Thoracic aorta (tissue), 2 donors: ENCODE data around the gene SLC35C1. TPM values are rescaled to one million over a fixed set of nuclear protein-coding genes. Genes with fewer than 3 reads are reported as not detected.

Experiments
- ATAC-seq: fragments of 150-250 bp; one replicate; pipeline ENCODE4 v1.8.0; 2017; ENCODE audit warnings: low read depth; ENCODE audit not compliant: insufficient number of reproducible peaks, low FRiP score
- DNase-seq: peaks from one replicate; pipeline ENCODE4 v3.0.0-alpha.2; 2020; ENCODE audit warnings: low spot score
- H3K27ac ChIP-seq, 2 donors: fragments of 200-600 bp; sonication (generic); 1 replicate in 1 of 2; 2 replicates in 1 of 2; pipeline ENCODE4 v1.5.1; 2016; ENCODE audit warnings: mild to moderate bottlenecking in 2 of 2, moderate library complexity in 2 of 2
- H3K27me3 ChIP-seq: fragments of 200-600 bp; sonication (generic); replicated peaks from 2 replicates; pipeline ENCODE4 v1.6.0; 2016; ENCODE audit warnings: mild to moderate bottlenecking; ENCODE audit not compliant: insufficient read depth
- H3K36me3 ChIP-seq: fragments of 200-600 bp; sonication (generic); one replicate; pipeline ENCODE4 v1.5.1; 2016
- H3K4me1 ChIP-seq, 2 donors: fragments of 200-600 bp; sonication (generic); 1 replicate in 1 of 2; 2 replicates in 1 of 2; pipeline versions ENCODE4 v1.5.1 to v1.6.0; 2016; ENCODE audit warnings: low read depth in 2 of 2, mild to moderate bottlenecking in 1 of 2; ENCODE audit not compliant: control insufficient read depth in 1 of 2
- H3K4me3 ChIP-seq: fragments of 200-600 bp; sonication (generic); 2 replicates; pipeline ENCODE4 v1.5.1; 2016; ENCODE audit warnings: mild to moderate bottlenecking
- H3K9me3 ChIP-seq: fragments of 200-600 bp; sonication (generic); 2 replicates; pipeline ENCODE4 v1.5.1; 2016
- CTCF ChIP-seq: fragments of 200-600 bp; sonication (generic); IDR thresholded peaks from one replicate; pipeline ENCODE4 v1.5.1; 2019; ENCODE audit warnings: antibody characterized with exemption
- total RNA-seq, 2 donors: library from RNA; depleted of rRNA; stranded (reverse); fragments of >200 nt; gene quantifications; one replicate each; pipeline versions ENCODE4 v1.1.0 to v1.2.3, GENCODE V29; 2016

SLC35C1 gene
- total RNA-seq, 2 donors from 2014 or later: 18.8 to 28.4 TPM

DNA sequence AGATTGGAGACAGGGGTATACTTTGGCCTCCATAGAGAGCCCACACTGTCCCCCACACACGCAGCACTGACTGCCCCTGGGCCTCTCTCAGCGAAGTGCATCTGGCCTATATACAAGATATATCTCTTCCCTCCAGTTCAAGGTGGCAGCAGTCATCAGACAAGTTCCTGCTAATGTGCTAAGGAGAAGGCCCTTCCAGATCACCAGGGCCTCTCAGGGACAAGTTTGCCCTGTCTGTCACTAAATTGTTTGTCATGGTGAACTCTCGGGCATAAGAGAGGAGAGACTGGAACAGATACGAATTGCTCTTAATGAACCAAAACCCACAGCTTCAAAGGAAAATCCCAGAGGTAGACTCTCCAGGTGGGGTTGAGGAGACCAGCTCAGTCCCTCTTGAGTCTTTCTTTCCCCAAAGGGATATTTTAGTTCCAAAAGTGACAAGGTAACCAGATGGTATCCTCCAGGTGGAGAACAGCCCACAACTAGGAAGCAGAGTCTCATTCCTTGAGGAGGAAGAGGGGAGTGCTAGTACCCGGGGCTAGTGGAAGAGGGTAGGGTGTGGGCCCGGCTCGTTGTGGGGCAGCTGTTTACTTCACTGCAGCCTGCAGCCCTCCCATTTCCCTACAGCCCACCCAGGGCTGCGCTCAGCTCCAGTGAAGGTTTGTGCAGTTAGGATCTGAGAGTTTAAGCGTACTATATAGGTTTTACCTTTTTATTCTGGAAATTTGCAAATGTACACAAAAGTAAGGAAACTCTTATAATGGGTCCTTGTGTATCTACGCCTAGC, 2.2 kb upstream of the SLC35C1 start:
- H3K36me3 ChIP-seq: no peaks in the 10 kb centered on the region
- no peak for ATAC-seq
- H3K9me3 ChIP-seq: no peaks in the 10 kb centered on the region
- TF ChIP-seq CTCF: no peak
- no peak overlapping the region for H3K27ac ChIP-seq
- H3K4me1 ChIP-seq: peaks cover 21 to 24% of the 10 kb centered on the region in 2 donors
- H3K4me3 ChIP-seq: no peak overlapping the region
- H3K27me3 ChIP-seq: no peaks in the 10 kb centered on the region
- no peak for DNase-seq

- Histone ChIP-seq H3K4me3 (peak overlapping the region; percentile 99), H3K27ac (peak overlapping the region; percentile 82 to 88), H3K27me3 (no peaks in the 10 kb centered on the region), H3K4me1 (peaks cover 25 to 38% of the 10 kb centered on the region in 2 donors), H3K9me3 (no peaks in the 10 kb centered on the region), H3K36me3 (no peaks in the 10 kb centered on the region)
- peak; percentile 22 for ATAC-seq
- peak; percentile 21 for DNase-seq
- TF ChIP-seq CTCF: no peak
Measured at GRCh38 chr11:45803971-45804760, 783 bp upstream of the SLC35C1 start.

- H3K27ac ChIP-seq: peak overlapping the region; percentile 82 to 88
- ATAC-seq: peak; percentile 54
- peaks cover under 1% of the 10 kb centered on the region for H3K36me3 ChIP-seq
- H3K9me3 ChIP-seq: no peaks in the 10 kb centered on the region
- DNase-seq: no peak
- H3K27me3 ChIP-seq: no peaks in the 10 kb centered on the region
- peaks cover 25 to 41% of the 10 kb centered on the region in 2 donors for H3K4me1 ChIP-seq
- no peak for TF ChIP-seq CTCF
- peak overlapping the region; percentile 99 for H3K4me3 ChIP-seq
Measured at GRCh38 chr11:45805305-45806071, 539 bp downstream of the SLC35C1 start.

DNA sequence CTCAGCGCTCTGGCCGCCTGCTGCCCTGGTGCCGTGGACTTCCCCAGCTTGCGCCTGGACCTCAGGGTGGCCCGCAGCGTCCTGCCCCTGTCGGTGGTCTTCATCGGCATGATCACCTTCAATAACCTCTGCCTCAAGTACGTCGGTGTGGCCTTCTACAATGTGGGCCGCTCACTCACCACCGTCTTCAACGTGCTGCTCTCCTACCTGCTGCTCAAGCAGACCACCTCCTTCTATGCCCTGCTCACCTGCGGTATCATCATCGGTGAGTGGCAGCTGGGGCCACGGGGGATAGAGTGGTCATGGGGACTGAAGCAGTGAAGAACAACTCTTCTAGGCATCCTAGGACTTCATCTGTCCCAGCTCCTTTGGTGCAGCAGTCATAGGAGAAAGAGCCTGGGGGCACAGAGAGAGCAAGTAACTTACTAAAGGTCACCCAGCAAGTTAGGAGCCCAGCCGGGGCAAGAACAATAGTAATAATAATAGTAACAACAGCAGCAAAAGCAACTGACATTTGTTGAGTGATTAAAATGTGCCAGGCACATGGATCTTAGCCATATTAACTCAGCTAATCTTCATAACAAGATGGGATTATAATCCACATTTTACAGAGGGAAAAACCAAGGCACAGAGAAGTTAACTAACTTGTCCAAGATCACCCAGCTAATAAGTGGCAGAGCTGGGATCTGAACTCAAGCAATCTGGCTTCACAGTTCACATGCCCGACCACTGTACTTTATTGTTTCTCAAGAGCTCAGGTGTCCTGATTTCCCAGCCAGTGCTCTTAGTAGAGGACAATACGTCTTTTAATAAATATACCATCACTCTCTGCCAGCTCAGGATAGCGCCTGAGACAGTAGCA, 1.4 kb downstream of the SLC35C1 start:
- H3K4me3 ChIP-seq: peak overlapping the region; percentile 99
- no peaks in the 10 kb centered on the region for H3K9me3 ChIP-seq
- H3K4me1 ChIP-seq: peaks cover 25 to 41% of the 10 kb centered on the region in 2 donors
- no peaks in the 10 kb centered on the region for H3K27me3 ChIP-seq
- no peak overlapping the region for H3K27ac ChIP-seq
- no peak for DNase-seq
- ATAC-seq: no peak
- TF ChIP-seq CTCF: no peak
- H3K36me3 ChIP-seq: peaks cover 9% of the 10 kb centered on the region
